ENCODE data around the gene AGRN. TPM values are rescaled to one million over a fixed set of nuclear protein-coding genes. Genes with fewer than 3 reads are reported as not detected.

The AGRN gene
- total RNA-seq, 1 donor = 30.0 TPM

DNA sequence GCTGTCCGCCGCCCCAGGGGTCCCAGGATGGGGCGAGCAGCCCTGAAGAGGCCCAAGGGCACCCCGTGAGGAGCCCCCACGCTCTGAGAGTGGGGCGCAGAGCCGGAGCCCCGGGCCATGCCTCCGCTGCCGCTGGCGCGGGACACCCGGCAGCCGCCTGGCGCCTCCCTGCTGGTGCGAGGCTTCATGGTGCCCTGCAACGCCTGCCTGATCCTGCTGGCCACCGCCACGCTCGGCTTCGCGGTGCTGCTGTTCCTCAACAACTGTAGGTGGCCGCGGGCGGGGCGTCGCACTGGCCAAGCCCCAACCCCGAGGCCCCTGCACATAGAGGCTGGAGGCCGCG, 14.5 kb downstream of the AGRN start:
- Histone ChIP-seq H4K20me1 (ENCODE audit: insufficient read depth, low read length) (peaks cover 20% of the 10 kb centered on the region), H3K36me3 (ENCODE audit: insufficient read depth, low read length) (no peaks in the 10 kb centered on the region), H2AFZ (ENCODE audit: low read length) (no peak overlapping the region), H3K9me3 (ENCODE audit: low read depth, low read length) (no peaks in the 10 kb centered on the region), H3K4me3 (ENCODE audit: insufficient read depth, low read length) (no peak overlapping the region), H3K27me3 (ENCODE audit: insufficient read depth, low read length) (peaks cover 20% of the 10 kb centered on the region), H3K4me2 (ENCODE audit: insufficient read depth, low read length) (no peak overlapping the region), H3K4me1 (ENCODE audit: insufficient read depth, low read length) (no peaks in the 10 kb centered on the region), H3K79me2 (ENCODE audit: insufficient read depth, low read length) (no peaks in the 10 kb centered on the region), H3K27ac (ENCODE audit: low read depth, low read length) (no peak overlapping the region)
- TF ChIP-seq, protein P1, sequence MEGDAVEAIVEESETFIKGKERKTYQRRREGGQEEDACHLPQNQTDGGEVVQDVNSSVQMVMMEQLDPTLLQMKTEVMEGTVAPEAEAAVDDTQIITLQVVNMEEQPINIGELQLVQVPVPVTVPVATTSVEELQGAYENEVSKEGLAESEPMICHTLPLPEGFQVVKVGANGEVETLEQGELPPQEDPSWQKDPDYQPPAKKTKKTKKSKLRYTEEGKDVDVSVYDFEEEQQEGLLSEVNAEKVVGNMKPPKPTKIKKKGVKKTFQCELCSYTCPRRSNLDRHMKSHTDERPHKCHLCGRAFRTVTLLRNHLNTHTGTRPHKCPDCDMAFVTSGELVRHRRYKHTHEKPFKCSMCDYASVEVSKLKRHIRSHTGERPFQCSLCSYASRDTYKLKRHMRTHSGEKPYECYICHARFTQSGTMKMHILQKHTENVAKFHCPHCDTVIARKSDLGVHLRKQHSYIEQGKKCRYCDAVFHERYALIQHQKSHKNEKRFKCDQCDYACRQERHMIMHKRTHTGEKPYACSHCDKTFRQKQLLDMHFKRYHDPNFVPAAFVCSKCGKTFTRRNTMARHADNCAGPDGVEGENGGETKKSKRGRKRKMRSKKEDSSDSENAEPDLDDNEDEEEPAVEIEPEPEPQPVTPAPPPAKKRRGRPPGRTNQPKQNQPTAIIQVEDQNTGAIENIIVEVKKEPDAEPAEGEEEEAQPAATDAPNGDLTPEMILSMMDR (IDR thresholded peaks at IDR 0.05; ENCODE audit: extremely low read depth, low read depth, low read length) = no peak
- no peak for DNase-seq (ENCODE audit: insufficient read length, low spot score, missing footprints)

DNA sequence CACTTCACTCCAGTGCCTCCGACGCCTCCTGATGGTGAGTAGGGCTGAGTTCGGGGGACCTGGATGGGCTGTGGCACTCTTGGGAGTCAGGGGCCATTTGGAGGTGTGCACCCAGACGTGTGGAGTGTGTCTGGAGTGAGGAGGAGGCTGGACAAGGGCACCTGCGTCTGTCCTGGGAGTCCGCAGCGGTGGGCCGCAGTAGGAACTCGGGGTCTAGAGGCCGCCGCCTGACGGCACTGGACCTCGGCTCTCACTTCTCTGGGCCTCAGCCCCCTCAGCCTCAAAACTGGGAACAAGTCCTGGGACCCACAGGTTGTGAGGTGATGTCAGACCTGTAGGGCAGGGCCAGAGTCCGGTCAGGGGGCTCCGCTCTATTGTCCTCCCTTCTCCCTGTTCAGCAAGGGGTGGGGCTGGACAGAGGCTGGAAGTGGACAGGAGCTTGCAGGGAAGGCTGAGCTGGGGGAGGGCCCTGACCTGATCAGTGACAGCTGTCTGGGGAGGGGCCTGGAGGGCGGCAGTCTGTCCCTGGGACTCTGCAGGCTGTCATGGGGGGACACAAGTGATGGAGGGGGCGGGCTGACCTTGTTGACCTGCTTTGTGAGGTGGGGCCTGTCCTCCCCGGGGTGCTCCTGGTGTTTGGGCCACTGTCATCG, 15.5 kb downstream of the AGRN start:
- Histone ChIP-seq H2AFZ (ENCODE audit: low read length) (no peak overlapping the region), H3K4me2 (ENCODE audit: insufficient read depth, low read length) (no peak overlapping the region), H4K20me1 (ENCODE audit: insufficient read depth, low read length) (peaks cover 20% of the 10 kb centered on the region), H3K27me3 (ENCODE audit: insufficient read depth, low read length) (peaks cover 20% of the 10 kb centered on the region), H3K4me1 (ENCODE audit: insufficient read depth, low read length) (peaks cover 6% of the 10 kb centered on the region), H3K9me3 (ENCODE audit: low read depth, low read length) (no peaks in the 10 kb centered on the region), H3K36me3 (ENCODE audit: insufficient read depth, low read length) (no peaks in the 10 kb centered on the region), H3K27ac (ENCODE audit: low read depth, low read length) (no peak overlapping the region), H3K79me2 (ENCODE audit: insufficient read depth, low read length) (no peaks in the 10 kb centered on the region), H3K4me3 (ENCODE audit: insufficient read depth, low read length) (no peak overlapping the region)
- TF ChIP-seq, protein P1 (IDR thresholded peaks at IDR 0.05; ENCODE audit: extremely low read depth, low read depth, low read length) = no peak
- DNase-seq (ENCODE audit: insufficient read length, low spot score, missing footprints) = no peak

DNA sequence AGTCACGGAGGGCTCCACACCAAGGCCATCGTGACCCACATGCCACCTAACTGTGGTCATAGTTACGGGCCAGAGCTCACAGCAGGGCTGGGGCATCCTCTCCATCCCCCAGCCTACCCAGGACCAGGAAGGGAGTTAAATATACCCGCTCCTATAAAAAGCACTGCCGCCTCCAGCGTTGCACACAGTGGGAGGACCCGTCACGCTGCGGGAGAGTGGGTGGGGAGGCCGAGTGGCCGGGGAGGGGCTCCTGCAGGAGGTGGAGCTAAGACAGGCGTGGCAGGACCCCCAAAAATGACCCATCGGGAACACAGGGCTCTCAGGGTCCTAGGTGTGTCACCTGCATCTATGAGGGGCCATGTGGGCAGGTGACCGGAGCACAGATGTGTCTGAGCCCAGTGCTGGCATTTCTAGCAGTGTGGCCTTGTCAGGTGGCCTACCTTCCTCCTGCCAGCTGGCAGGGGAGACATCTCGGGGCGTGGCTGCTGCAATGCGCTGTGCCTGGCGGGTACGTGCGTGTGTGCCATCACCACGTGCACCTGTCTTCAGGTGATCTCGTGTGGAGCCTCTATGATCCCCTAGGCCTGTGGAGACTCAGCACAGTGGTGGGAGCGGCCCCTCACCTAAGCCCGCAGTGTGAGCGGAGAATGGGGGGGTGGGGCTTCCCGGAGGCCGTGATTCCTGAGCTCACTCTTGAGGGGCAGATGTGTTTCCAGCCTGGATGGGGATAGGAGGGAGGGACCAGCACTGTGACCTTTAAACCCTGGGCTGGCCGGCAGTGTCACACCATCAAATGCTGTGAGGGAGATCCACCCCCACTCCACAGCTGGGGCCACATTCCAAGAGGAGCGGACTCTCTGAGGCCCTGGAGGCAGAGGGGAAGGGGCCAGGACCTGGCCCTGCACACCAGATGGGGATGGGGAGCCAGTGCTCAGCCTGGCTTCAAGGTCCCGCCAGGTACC, 17.7 kb downstream of the AGRN start:
- H3K4me1 ChIP-seq (ENCODE audit: insufficient read depth, low read length) = peaks cover 7% of the 10 kb centered on the region
- H3K36me3 ChIP-seq (ENCODE audit: insufficient read depth, low read length) = no peaks in the 10 kb centered on the region
- TF ChIP-seq, protein P1 (IDR thresholded peaks at IDR 0.05; ENCODE audit: extremely low read depth, low read depth, low read length) = no peak
- no peak overlapping the region for H3K4me2 ChIP-seq (ENCODE audit: insufficient read depth, low read length)
- DNase-seq (ENCODE audit: insufficient read length, low spot score, missing footprints) = no peak
- H3K4me3 ChIP-seq (ENCODE audit: insufficient read depth, low read length) = no peak overlapping the region
- no peak overlapping the region for H2AFZ ChIP-seq (ENCODE audit: low read length)
- peaks cover 13% of the 10 kb centered on the region for H3K27me3 ChIP-seq (ENCODE audit: insufficient read depth, low read length)
- no peaks in the 10 kb centered on the region for H3K79me2 ChIP-seq (ENCODE audit: insufficient read depth, low read length)
- no peaks in the 10 kb centered on the region for H3K9me3 ChIP-seq (ENCODE audit: low read depth, low read length)
- peaks cover 10% of the 10 kb centered on the region for H4K20me1 ChIP-seq (ENCODE audit: insufficient read depth, low read length)
- H3K27ac ChIP-seq (ENCODE audit: low read depth, low read length) = no peak overlapping the region

DNA sequence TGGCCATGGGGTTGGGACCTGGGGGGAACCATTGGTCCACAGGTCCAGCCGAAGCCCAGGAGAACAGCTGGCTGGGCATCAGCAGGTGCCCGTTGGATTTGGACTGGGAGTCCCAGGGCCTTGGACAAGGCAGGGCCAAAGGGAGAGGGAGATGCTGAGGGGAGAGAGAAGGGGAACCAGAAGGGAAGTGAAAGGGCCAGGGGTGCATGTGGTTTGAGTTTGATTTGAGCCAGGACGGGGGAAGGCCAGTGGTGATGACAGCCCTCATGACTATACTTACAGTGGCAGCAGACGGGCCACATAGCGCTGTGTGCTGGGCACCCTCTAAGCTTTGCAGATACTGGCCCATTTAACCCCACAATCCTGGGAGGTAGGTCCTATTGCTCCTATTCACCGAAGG, 18.8 kb downstream of the AGRN start:
- no peak overlapping the region for H3K4me2 ChIP-seq (ENCODE audit: insufficient read depth, low read length)
- H4K20me1 ChIP-seq (ENCODE audit: insufficient read depth, low read length) = peaks cover 10% of the 10 kb centered on the region
- TF ChIP-seq, protein P1 (IDR thresholded peaks at IDR 0.05; ENCODE audit: extremely low read depth, low read depth, low read length) = no peak
- no peak overlapping the region for H3K4me3 ChIP-seq (ENCODE audit: insufficient read depth, low read length)
- no peak overlapping the region for H3K27ac ChIP-seq (ENCODE audit: low read depth, low read length)
- H3K36me3 ChIP-seq (ENCODE audit: insufficient read depth, low read length) = no peaks in the 10 kb centered on the region
- no peaks in the 10 kb centered on the region for H3K9me3 ChIP-seq (ENCODE audit: low read depth, low read length)
- no peak for DNase-seq (ENCODE audit: insufficient read length, low spot score, missing footprints)
- H3K4me1 ChIP-seq (ENCODE audit: insufficient read depth, low read length) = peaks cover 7% of the 10 kb centered on the region
- no peaks in the 10 kb centered on the region for H3K79me2 ChIP-seq (ENCODE audit: insufficient read depth, low read length)
- H2AFZ ChIP-seq (ENCODE audit: low read length) = no peak overlapping the region
- peaks cover 7% of the 10 kb centered on the region for H3K27me3 ChIP-seq (ENCODE audit: insufficient read depth, low read length)

Measured in osteoblast (primary cell).